IPS DF 4.7 (cell line): ENCODE results near the gene BABAM2.
"Not testable (repeated sequence)": the region's sequence is repeated elsewhere in the genome, so short reads cannot be mapped to it uniquely, and the experiment has no call there.

ENCODE experiments used
- DNase-seq: peaks from one replicate; pipeline ENCODE4 v3.0.0-alpha.2; 2013; ENCODE audit warnings: low spot score; ENCODE audit errors: extremely low read depth

BABAM2 gene

GRCh38 chr2:28325567-28326468 is 435.3 kb downstream of the BABAM2 start:
- no peak for DNase-seq

GRCh38 chr2:28326469-28326805 is 435.9 kb downstream of the BABAM2 start:
- no peak for DNase-seq

GRCh38 chr2:28326881-28327505 is 436.5 kb downstream of the BABAM2 start:
- DNase-seq = no peak

GRCh38 chr2:28327581-28327955 is 437.0 kb downstream of the BABAM2 start:
- DNase-seq = no peak

- no peak for DNase-seq
These were observed 437.7 kb downstream of the BABAM2 start for GRCh38 chr2:28327956-28328922.

GRCh38 chr2:28329184-28329583 is 438.7 kb downstream of the BABAM2 start:
- no peak for DNase-seq

- not testable (repeated sequence) for DNase-seq
These were observed 440.2 kb downstream of the BABAM2 start for GRCh38 chr2:28330722-28331121.

- DNase-seq = not testable (repeated sequence)
These were observed 441.3 kb downstream of the BABAM2 start for GRCh38 chr2:28331797-28332196.

GRCh38 chr2:28332696-28333095 is 442.2 kb downstream of the BABAM2 start:
- DNase-seq = no peak

- DNase-seq = no peak
These were observed 443.3 kb downstream of the BABAM2 start for GRCh38 chr2:28333606-28334526.

- no peak for DNase-seq
These were observed 444.0 kb downstream of the BABAM2 start for GRCh38 chr2:28334527-28334894.

- not testable (repeated sequence) for DNase-seq
These were observed 444.7 kb downstream of the BABAM2 start for GRCh38 chr2:28335265-28335664.

- no peak for DNase-seq
These were observed 445.1 kb downstream of the BABAM2 start for GRCh38 chr2:28335666-28336065.

- no peak for DNase-seq
These were observed 445.9 kb downstream of the BABAM2 start for GRCh38 chr2:28336264-28336980.

GRCh38 chr2:28336982-28337627 is 446.6 kb downstream of the BABAM2 start:
- DNase-seq = no peak

GRCh38 chr2:28338046-28338817 is 447.7 kb downstream of the BABAM2 start:
- no peak for DNase-seq

GRCh38 chr2:28338831-28339321 is 448.3 kb downstream of the BABAM2 start:
- DNase-seq = no peak

GRCh38 chr2:28339516-28340175 is 449.1 kb downstream of the BABAM2 start:
- no peak for DNase-seq
